Retina (tissue), 1 donor: ENCODE results near the gene SLC38A2.
"Not testable (repeated sequence)": the region's sequence is repeated elsewhere in the genome, so short reads cannot be mapped to it uniquely, and the experiment has no call there.

Experiments
- DNase-seq: peaks from one replicate; pipeline ENCODE4 v3.0.0-alpha.2; 2016

The SLC38A2 gene

GRCh38 chr12:46372544-46373300, at the start of gene SLC38A2:
TSS of gene SLC38A2 (minus strand) at chr12:46372773. CDS start at chr12:46371293, 1,480 bp downstream.
- peak; percentile 94 for DNase-seq

- no peak for DNase-seq
Measured at GRCh38 chr12:46419675-46420074, 47.1 kb upstream of the SLC38A2 start.

GRCh38 chr12:46415552-46415951, 43.0 kb upstream of the SLC38A2 start:
- no peak for DNase-seq

GRCh38 chr12:46414591-46415268, 42.2 kb upstream of the SLC38A2 start:
- DNase-seq = no peak

GRCh38 chr12:46413368-46413767, 40.8 kb upstream of the SLC38A2 start:
- no peak for DNase-seq

- no peak for DNase-seq
Measured at GRCh38 chr12:46412857-46413256, 40.3 kb upstream of the SLC38A2 start.

- DNase-seq = no peak
Measured at GRCh38 chr12:46410495-46410894, 37.9 kb upstream of the SLC38A2 start.

GRCh38 chr12:46409974-46410373, 37.4 kb upstream of the SLC38A2 start:
- no peak for DNase-seq

- DNase-seq = no peak
Measured at GRCh38 chr12:46409342-46409741, 36.8 kb upstream of the SLC38A2 start.

- no peak for DNase-seq
Measured at GRCh38 chr12:46408441-46408840, 35.9 kb upstream of the SLC38A2 start.

GRCh38 chr12:46407361-46407760, 34.8 kb upstream of the SLC38A2 start:
- no peak for DNase-seq

- DNase-seq = no peak
Measured at GRCh38 chr12:46406352-46407027, 33.9 kb upstream of the SLC38A2 start.

- no peak for DNase-seq
Measured at GRCh38 chr12:46404733-46405132, 32.2 kb upstream of the SLC38A2 start.

GRCh38 chr12:46404225-46404631, 31.7 kb upstream of the SLC38A2 start:
- no peak for DNase-seq

- DNase-seq = no peak
Measured at GRCh38 chr12:46403719-46404070, 31.1 kb upstream of the SLC38A2 start.

- DNase-seq = no peak
Measured at GRCh38 chr12:46402941-46403718, 30.6 kb upstream of the SLC38A2 start.

GRCh38 chr12:46402451-46402850, 29.9 kb upstream of the SLC38A2 start:
- no peak for DNase-seq

GRCh38 chr12:46401662-46402061, 29.1 kb upstream of the SLC38A2 start:
- no peak for DNase-seq

GRCh38 chr12:46400406-46400805, 27.8 kb upstream of the SLC38A2 start:
- no peak for DNase-seq

- not testable (repeated sequence) for DNase-seq
Measured at GRCh38 chr12:46399461-46400248, 27.1 kb upstream of the SLC38A2 start.

GRCh38 chr12:46396826-46397225, 24.3 kb upstream of the SLC38A2 start:
- DNase-seq = no peak

- no peak for DNase-seq
Measured at GRCh38 chr12:46395388-46395787, 22.8 kb upstream of the SLC38A2 start.
